Skeletal muscle tissue (tissue), 4 donors: Measurements from ENCODE around the gene SERTAD1. TPM values are rescaled to one million over a fixed set of nuclear protein-coding genes. Genes with fewer than 3 reads are reported as not detected.

Experiments used
- H3K27ac ChIP-seq: one replicate; pipeline ENCODE4 v1.7.0; 2013; ENCODE audit warnings: mild to moderate bottlenecking, low read depth, low read length, inconsistent platforms
- H3K27me3 ChIP-seq, 3 donors: one replicate each; pipeline ENCODE4 v1.7.0; 2013; ENCODE audit warnings: low read length in 3 of 3; ENCODE audit not compliant: control insufficient read depth in 3 of 3, insufficient read depth in 3 of 3
- H3K36me3 ChIP-seq, 3 donors: one replicate each; pipeline ENCODE4 v1.7.0; 2013; ENCODE audit warnings: low read length in 3 of 3; ENCODE audit not compliant: control insufficient read depth in 3 of 3, insufficient read depth in 3 of 3
- H3K4me1 ChIP-seq, 3 donors: one replicate each; pipeline ENCODE4 v1.7.0; 2013; ENCODE audit warnings: low read length in 3 of 3, mild to moderate bottlenecking in 3 of 3; ENCODE audit not compliant: control insufficient read depth in 3 of 3, insufficient read depth in 3 of 3
- H3K4me3 ChIP-seq, 3 donors: one replicate each; pipeline ENCODE4 v1.7.0; 2013; ENCODE audit warnings: low read length in 3 of 3
- H3K9ac ChIP-seq, 3 donors: one replicate each; pipeline ENCODE4 v1.7.0; 2013; ENCODE audit warnings: low read length in 3 of 3, mild to moderate bottlenecking in 3 of 3, moderate library complexity in 2 of 3, low read depth in 1 of 3
- H3K9me3 ChIP-seq, 3 donors: one replicate each; pipeline ENCODE4 v1.7.0; 2013; ENCODE audit warnings: low read length in 3 of 3; ENCODE audit not compliant: control insufficient read depth in 3 of 3
- total RNA-seq: library from RNA; depleted of rRNA; stranded (reverse); fragments of >200 nt; gene quantifications from one replicate; pipeline ENCODE4 v1.2.3, GENCODE V29; 2014
- donor health status: Osteomylitis.

SERTAD1 gene
- total RNA-seq, 1 donor from 2014 or later = 19.8 TPM

DNA sequence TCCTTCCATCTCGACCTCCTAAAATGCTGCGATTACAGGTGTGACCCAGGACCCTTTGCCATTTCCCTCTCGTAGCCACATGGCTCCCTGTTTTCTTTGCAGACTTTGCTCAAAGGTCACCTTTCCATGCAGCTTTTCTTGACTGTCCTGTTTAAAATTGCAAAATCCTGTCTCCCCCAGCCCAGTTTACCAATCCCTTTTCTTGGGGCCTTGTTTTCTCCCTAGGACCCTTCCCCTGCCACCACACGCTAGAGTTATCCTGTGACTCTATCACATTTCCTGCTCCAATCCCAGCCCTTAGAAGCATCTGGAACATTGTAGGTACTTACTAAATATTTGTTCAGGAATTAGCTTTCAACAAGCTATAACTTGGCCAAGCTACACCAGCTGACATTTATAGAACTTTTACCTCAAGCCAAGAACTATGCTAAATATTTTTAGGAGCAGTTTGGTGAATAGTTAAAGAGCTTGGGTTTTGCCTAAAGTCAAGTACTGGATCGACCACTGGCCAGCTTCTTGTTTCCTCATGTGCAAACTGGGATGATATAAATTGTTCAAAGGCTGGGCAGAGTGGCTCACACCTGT, 27.5 kb upstream of the SERTAD1 start:
- no peaks in the 10 kb centered on the region for H3K9me3 ChIP-seq
- H3K36me3 ChIP-seq = peaks cover 17 to 28% (median 19%) of the 10 kb centered on the region in 3 donors
- H3K27ac ChIP-seq = no peak overlapping the region
- no peaks in the 10 kb centered on the region for H3K4me1 ChIP-seq
- no peak overlapping the region for H3K9ac ChIP-seq
- H3K27me3 ChIP-seq = no peaks in the 10 kb centered on the region
- no peak overlapping the region for H3K4me3 ChIP-seq

GRCh38 chr19:40452016-40452415, 26.2 kb upstream of the SERTAD1 start:
- Histone ChIP-seq H3K27me3 (no peaks in the 10 kb centered on the region), H3K9me3 (no peaks in the 10 kb centered on the region), H3K4me3 (no peak overlapping the region), H3K36me3 (peaks cover 18 to 27% (median 21%) of the 10 kb centered on the region in 3 donors), H3K4me1 (no peaks in the 10 kb centered on the region), H3K27ac (no peak overlapping the region), H3K9ac (no peak overlapping the region)

DNA sequence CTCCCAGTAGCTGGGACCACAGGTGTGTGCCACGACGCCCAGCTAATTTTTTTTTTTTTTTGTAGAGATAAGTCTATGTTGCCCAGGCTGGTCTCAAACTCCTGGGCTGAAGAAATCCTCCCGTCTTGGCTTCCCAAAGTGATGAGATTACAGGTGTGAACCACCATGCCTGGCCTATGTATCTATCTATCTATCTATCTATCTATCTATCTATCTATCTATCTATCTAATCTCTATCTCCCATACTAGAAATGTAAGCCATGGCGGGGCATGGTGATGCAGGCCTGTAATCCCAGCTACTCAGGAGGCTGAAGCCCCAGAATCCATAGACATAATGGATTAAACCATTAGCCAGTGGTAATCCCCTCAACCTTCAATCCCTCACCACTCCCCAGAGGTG, 24.9 kb upstream of the SERTAD1 start:
- Histone ChIP-seq H3K27me3 (no peaks in the 10 kb centered on the region), H3K4me3 (no peak overlapping the region), H3K9me3 (no peaks in the 10 kb centered on the region), H3K4me1 (no peaks in the 10 kb centered on the region), H3K36me3 (peaks cover 19 to 27% (median 21%) of the 10 kb centered on the region in 3 donors), H3K9ac (no peak overlapping the region), H3K27ac (no peak overlapping the region)

DNA sequence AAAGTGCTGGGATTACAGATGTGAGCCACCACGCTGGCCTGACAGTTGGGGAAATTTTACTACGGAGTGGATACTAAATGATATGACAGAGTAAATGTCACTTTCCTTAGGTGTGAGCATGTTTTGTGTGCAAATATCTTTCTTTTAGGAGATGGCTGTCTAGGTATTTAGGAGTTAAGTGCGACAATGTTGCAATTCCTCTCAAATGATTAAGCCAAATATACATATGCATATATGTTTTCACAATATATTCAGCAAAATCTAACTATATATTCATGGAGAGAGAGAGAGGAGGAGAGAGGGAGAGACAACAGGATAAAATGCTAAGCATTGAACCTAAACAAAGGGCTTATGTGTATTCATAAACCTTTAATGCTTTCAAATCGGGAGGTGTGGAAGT, 23.7 kb upstream of the SERTAD1 start:
- Histone ChIP-seq H3K4me1 (peaks cover 3 to 6% (median 3%) of the 10 kb centered on the region in 3 donors), H3K27ac (no peak overlapping the region), H3K4me3 (no peak overlapping the region), H3K9me3 (no peaks in the 10 kb centered on the region), H3K9ac (no peak overlapping the region), H3K27me3 (no peaks in the 10 kb centered on the region), H3K36me3 (peaks cover 17 to 27% (median 19%) of the 10 kb centered on the region in 3 donors)

DNA sequence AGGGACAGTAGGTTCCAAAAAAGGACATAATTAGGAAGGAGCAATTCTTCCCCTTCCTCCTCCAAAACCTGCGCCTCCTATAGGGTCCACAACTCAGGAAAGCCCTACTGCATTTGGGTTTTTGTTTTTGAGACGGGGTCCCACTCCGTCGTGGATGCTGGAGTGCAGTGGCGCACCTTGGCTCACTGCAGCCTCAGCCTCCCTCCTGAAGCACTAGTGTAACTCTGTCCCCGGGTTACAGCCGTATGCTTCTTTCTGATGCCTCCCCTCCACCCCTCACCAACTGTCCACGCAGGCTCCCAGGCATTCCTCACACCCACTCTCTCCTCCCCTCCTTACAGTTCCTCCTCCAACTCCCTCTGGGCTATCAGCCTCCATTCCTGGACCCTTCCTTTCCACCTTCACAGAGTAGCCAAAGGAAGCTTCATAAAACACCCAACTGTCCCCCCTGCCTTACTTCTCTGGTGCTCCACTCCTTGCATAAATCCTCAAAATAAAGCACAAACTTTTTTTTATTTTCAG, 20.5 kb upstream of the SERTAD1 start:
- H3K4me3 ChIP-seq = no peak overlapping the region
- H3K4me1 ChIP-seq = peaks cover 18 to 20% (median 19%) of the 10 kb centered on the region in 3 donors
- H3K27ac ChIP-seq = no peak overlapping the region
- H3K9ac ChIP-seq = no peak overlapping the region
- peaks cover 22 to 31% (median 22%) of the 10 kb centered on the region in 3 donors for H3K36me3 ChIP-seq
- H3K27me3 ChIP-seq = no peaks in the 10 kb centered on the region
- no peaks in the 10 kb centered on the region for H3K9me3 ChIP-seq

DNA sequence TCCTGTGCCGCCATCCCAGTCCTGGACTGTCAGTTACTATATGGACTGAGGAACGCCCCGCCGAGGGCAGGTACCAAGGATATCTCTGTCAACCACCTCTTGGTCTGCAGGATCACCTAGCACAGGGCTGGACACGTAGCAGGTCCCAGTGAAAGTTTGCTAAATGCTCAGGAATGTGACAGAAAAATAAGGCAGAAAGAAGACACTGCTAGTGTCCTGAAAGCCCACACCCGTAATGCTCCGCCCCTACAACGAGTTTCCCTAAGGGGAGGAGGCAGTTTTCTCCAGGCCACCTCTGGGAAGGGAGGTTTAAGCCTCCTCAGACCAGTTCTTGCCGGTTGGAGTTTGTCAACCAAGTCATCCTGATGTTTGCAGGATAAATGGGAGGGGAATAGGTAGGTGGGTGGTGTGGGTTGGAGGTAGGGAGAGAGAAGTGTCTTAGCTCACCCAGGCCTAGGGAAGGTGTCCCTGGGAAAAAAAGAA, 20.0 kb upstream of the SERTAD1 start:
- no peak overlapping the region for H3K27ac ChIP-seq
- no peak overlapping the region for H3K4me3 ChIP-seq
- H3K27me3 ChIP-seq = no peaks in the 10 kb centered on the region
- H3K36me3 ChIP-seq = peaks cover 25 to 31% (median 26%) of the 10 kb centered on the region in 3 donors
- H3K4me1 ChIP-seq = peaks cover 19 to 22% (median 20%) of the 10 kb centered on the region in 3 donors
- no peak overlapping the region for H3K9ac ChIP-seq
- no peaks in the 10 kb centered on the region for H3K9me3 ChIP-seq

DNA sequence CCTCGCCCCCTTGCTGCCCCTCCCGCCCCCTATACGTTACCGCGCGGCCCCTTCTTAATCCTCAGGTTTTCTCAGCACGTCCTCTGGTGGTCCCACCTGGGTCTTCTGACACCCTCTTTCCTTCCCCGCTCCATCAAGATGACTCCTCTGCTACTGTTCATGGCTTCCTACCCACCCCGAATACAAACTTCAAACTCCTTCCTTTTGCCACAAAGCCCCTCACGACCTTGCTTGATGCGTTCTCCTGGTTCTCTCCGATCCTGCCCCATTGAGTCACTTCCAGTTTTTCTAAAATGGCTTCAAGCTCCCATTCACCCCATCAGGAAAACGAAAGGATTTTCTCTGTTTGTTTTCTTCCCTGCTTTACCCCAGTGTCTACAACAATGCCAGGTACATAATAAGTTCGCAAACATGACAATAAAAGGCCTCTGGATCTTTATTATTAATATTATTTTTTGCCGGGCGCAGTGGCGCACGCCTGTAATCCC, 19.1 kb upstream of the SERTAD1 start:
- Histone ChIP-seq H3K27me3 (no peaks in the 10 kb centered on the region), H3K36me3 (peaks cover 30 to 37% (median 31%) of the 10 kb centered on the region in 3 donors), H3K9ac (peak overlapping the region; percentile 63 to 98 (median 80)), H3K4me1 (peaks cover 19 to 29% (median 20%) of the 10 kb centered on the region in 3 donors), H3K27ac (peak overlapping the region; percentile 99), H3K9me3 (no peaks in the 10 kb centered on the region), H3K4me3 (peak overlapping the region; percentile 81 to 98 (median 92))

- Histone ChIP-seq H3K27ac (peak within 1 kb of the TSS; percentile 99), H3K9me3 (no peaks in the 10 kb centered on the region), H3K9ac (peak within 1 kb of the TSS; percentile 96 to 100 (median 98)), H3K27me3 (no peaks in the 10 kb centered on the region), H3K4me3 (peak within 1 kb of the TSS; percentile 92 to 100 (median 98)), H3K36me3 (peaks cover 27 to 33% (median 30%) of the 10 kb centered on the region in 3 donors), H3K4me1 (peaks cover 19 to 29% (median 20%) of the 10 kb centered on the region in 3 donors)
These were observed 18.4 kb upstream of the SERTAD1 start, which contains the start of gene SERTAD3 for GRCh38 chr19:40444000-40444824. Gene SERTAD3 (minus strand): TSS chr19:40444335. CDS start chr19:40442080, 2,255 bp downstream.

DNA sequence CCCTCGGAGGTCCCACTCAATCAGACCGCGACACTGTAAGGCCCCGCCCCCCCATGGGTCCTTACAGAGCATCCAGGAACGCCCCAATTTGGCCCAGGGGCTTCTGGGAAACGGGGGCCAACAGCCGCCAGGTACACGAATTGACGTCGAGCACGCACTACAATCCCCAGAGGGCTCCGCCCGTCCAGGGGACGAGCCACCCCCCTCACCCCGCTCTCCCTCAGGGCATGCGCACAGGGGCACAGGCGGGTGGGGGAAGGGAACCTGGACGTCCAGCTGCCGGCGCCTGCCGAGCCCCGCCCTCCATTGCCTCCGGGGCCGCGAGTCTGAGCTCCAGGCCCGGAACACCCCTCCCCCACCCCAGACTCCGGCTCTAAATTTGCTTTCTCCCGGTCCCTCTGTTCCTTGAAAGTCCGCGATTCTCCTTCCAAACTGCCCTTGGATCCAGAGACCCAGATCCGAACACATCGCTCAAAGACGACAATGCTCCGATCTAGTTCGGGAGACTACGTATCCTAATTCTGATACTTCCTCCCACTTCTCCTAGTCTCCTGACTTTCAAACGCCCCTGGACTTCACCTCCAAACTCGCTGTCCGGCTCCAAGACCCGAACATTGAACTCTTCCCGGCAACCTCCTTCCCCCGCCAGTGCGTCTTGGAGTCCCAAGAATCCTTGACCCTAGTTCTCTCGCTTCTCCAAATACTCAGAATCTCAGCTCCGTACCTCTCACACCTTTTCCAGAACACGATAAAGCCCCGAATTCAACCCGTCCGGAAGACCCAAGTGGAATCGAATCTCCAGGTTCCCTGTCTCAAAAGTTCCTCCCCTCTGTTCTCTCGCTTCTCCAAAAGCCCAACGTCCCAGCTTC, 17.6 kb upstream of the SERTAD1 start:
- peak overlapping the region; percentile 99 for H3K27ac ChIP-seq
- H3K4me1 ChIP-seq = peaks cover 19 to 29% (median 20%) of the 10 kb centered on the region in 3 donors
- peaks cover 27 to 28% (median 27%) of the 10 kb centered on the region in 3 donors for H3K36me3 ChIP-seq
- H3K27me3 ChIP-seq = no peaks in the 10 kb centered on the region
- no peaks in the 10 kb centered on the region for H3K9me3 ChIP-seq
- peak overlapping the region; percentile 96 to 100 (median 98) for H3K9ac ChIP-seq
- peak overlapping the region; percentile 92 to 100 (median 98) for H3K4me3 ChIP-seq
